Left colon (tissue), 2 donors: ENCODE measurements around the gene LPCAT2. TPM values are rescaled to one million over a fixed set of nuclear protein-coding genes. Genes with fewer than 3 reads are reported as not detected.

Source experiments
- ATAC-seq: fragments of 200-7000 bp; cut with Tn5 transposase; one replicate; pipeline ENCODE4 v1.9.1; 2020; ENCODE audit warnings: mild to moderate bottlenecking, moderate library complexity
- DNase-seq, 2 donors: peaks; one replicate each; pipeline ENCODE4 v3.0.0-alpha.2; 2020
- intact Hi-C, 2 donors: fragments of 100-400 bp; cut with DNase I in 1 of 2; cut with micrococcal nuclease in 1 of 2; formaldehyde crosslinking; loops; one replicate each; pipeline versions ENCODE4 v1.11.2 to v1.14.0; 2022; cut with DNase I, micrococcal nuclease
- total RNA-seq, 2 donors: library from RNA; stranded (reverse); fragmentation: NEBNext Ultra II Directional; extraction: Animal tissue kit (Norgen Biotek cat#: 25700); gene quantifications; one replicate each; pipeline ENCODE4 v1.2.1, GENCODE V29; 2021
- donor health status: DM: no; HTN: no; CAD: no.
- donor health status: DM: yes; HTN: yes; CAD: no.

LPCAT2 gene
- total RNA-seq, 2 donors from 2014 or later, result 14.0 to 17.9 TPM

GRCh38 chr16:55498101-55498500, 10.8 kb upstream of the LPCAT2 start:
- intact Hi-C loops, result loop anchor here in 1 of 2 donors (5.0 kb wide), 1 partner anchor 44 kb away; no protein-coding TSS in a partner anchor
- no peak for DNase-seq

DNA sequence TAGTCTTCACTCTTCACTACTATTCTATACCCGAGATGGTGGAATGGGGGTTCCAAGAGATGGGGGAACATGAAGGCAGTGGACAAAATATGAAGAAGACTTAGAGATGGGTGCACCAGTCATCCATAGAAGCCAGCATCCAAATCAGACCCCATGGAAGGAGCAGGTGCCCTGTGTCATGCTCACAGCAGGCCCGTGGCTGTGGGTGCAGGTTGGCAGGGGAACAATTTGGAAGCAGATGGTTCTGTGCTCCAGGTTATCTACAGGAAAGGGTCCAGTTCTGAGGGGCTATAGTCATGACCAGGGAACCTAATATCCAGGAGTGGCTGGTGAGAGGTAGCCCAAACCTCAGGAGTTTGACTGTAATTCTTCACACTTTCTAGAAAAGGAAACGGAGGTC, 9.6 kb upstream of the LPCAT2 start:
- ATAC-seq (no peak), DNase-seq (no peak)
- intact Hi-C loops, result loop anchor here in 1 of 2 donors (5.0 kb wide), 1 partner anchor 43 kb away; no protein-coding TSS in a partner anchor

More at GRCh38 chr16:55498101-55498500, 10.8 kb upstream of the LPCAT2 start:
- ATAC-seq, result no peak

GRCh38 chr16:55499951-55500529, 8.8 kb upstream of the LPCAT2 start:
- intact Hi-C loops, result loop anchor here in 1 of 2 donors (5.0 kb wide), 1 partner anchor 42 kb away; no protein-coding TSS in a partner anchor
- DNase-seq (no peak), ATAC-seq (no peak)

- DNase-seq (peak; percentile 34 to 51), ATAC-seq (peak; percentile 23)
- intact Hi-C loops, result no loop called here
These were observed 8.3 kb upstream of the LPCAT2 start for GRCh38 chr16:55500530-55501011.

DNA sequence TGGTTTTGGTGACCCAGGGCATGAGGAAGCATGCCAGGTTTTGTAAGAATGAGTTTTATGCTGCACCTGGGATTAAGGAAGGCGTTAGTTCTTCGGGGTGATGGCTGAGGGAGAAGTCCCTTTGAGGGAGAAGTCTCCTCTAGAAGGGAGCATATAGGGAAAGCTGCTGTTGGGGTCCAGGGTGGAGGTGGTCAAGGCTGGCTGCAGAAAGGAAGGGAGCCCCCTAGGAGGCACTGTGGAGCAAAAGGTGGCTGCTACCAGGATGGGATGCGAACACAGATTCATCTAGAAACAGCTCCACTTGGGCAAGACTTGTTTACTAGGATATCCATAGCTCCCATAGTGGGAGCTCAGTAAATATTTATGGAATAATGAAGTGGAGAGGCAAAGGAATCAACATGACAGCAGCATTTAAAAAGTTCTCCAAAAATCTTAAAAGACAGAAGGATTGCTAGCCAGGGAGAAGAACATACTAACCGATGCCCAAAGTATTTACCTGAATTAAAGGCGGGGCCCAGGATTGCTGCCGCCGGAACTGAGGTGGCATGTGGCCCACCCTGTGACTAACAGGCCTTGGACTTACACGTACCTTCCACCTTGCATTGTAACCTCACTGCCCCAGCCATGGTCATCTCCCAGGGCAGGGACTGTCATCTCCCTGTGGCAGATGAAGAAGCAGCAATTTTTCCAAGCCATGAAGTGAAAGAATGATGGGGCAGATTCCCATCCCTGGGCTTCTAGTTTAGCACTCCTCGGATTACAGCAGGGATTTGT, 7.1 kb upstream of the LPCAT2 start:
- intact Hi-C loops, result no loop called here
- peak; percentile 24 for ATAC-seq
- peak in 1 of 2 donors; percentile 51 for DNase-seq

DNA sequence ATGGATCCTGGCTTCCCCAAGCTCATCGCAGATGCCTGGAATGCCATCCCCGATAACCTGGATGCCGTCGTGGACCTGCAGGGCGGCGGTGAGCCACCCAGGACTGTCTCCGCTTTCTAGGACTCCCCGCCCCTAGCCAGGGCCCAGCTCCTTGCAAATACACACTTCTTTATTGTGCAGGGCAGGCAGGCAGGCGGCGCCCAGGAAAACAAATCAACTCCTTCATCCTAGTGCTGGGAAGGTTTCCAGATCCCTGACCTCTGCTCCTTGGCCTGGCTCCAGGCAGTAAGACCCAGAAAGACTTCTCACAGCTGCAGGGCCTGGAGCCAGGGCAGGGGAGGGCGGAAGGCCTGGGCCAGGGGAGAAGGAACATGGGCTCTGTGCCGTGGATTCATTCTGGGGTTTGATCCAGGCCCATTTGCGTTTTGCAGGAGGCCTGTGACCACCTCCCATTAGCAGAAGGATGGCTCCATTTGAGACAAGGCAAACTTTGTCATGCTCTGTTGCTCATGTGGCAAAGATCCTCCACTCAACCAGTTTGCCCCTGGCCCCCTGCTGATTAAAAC, 6.0 kb upstream of the LPCAT2 start:
- ATAC-seq (peak; percentile 93), DNase-seq (peak; percentile 94)
- intact Hi-C loops, result no loop called here

GRCh38 chr16:55503726-55504550, 4.9 kb upstream of the LPCAT2 start:
- ATAC-seq (no peak), DNase-seq (no peak)
- intact Hi-C loops, result no loop called here

DNA sequence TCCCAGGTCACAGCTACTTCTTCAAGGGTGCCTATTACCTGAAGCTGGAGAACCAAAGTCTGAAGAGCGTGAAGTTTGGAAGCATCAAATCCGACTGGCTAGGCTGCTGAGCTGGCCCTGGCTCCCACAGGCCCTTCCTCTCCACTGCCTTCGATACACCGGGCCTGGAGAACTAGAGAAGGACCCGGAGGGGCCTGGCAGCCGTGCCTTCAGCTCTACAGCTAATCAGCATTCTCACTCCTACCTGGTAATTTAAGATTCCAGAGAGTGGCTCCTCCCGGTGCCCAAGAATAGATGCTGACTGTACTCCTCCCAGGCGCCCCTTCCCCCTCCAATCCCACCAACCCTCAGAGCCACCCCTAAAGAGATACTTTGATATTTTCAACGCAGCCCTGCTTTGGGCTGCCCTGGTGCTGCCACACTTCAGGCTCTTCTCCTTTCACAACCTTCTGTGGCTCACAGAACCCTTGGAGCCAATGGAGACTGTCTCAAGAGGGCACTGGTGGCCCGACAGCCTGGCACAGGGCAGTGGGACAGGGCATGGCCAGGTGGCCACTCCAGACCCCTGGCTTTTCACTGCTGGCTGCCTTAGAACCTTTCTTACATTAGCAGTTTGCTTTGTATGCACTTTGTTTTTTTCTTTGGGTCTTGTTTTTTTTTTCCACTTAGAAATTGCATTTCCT, 3.4 kb upstream of the LPCAT2 start:
- DNase-seq (no peak), ATAC-seq (no peak)
- intact Hi-C loops, result no loop called here

DNA sequence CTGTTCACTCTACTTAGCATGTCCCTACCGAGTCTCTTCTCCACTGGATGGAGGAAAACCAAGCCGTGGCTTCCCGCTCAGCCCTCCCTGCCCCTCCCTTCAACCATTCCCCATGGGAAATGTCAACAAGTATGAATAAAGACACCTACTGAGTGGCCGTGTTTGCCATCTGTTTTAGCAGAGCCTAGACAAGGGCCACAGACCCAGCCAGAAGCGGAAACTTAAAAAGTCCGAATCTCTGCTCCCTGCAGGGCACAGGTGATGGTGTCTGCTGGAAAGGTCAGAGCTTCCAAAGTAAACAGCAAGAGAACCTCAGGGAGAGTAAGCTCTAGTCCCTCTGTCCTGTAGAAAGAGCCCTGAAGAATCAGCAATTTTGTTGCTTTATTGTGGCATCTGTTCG, 2.8 kb upstream of the LPCAT2 start:
- DNase-seq (no peak), ATAC-seq (peak; percentile 13)
- intact Hi-C loops, result no loop called here

DNA sequence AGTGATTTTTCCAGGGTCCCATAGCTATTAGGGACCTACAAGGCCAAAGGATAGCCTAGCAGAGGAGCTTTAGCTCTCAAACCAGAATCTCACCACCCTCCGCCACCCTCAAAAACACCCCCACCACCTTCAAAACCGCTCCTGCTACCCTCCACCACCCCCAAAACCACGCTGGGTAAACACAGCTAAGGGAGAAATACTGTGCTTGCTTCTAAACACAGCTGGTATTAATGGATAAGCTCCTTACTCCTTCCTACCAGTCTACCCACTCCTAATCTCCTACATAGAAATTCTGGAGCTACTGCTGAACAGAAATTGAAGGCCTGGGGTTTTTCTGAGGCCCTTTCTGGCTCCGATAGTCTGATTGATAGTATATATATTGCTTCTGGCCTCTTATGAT, 2.2 kb upstream of the LPCAT2 start:
- intact Hi-C loops, result no loop called here
- no peak for DNase-seq
- no peak for ATAC-seq

DNA sequence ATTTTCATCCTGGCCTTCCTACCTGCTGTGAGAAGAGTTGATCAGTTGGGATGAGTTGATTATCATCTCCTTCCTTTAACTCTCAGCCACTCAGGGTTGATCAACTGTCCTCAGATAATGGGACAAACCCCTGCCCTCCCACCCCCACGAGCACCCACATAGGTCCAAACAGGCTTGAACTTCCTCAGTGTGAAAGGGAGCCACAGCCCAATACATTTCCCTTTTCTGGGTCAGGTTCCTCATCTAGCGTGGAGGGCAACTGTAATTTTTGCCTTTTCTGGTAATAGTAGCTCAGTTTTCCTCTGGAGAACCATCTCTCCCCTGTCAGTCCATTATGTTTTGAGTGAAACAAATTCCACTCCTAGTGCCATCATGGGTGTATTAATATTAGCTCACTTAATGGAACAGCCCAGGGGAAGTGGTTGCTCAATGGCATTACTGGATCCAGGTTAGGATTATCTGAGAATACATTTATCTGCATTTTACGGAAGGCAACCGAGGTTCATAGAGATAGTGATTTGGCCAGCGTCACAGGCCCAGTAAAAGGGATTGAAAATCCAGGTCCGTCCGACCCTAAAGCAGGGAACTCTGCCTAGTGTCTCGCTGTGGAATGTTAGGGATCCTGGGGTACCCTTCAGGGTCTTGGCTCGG, 476 bp upstream of the LPCAT2 start:
- intact Hi-C loops, result no loop called here
- ATAC-seq (no peak), DNase-seq (no peak)

- ATAC-seq (no peak), DNase-seq (no peak)
- intact Hi-C loops, result no loop called here
These were observed 1.4 kb downstream of the LPCAT2 start for GRCh38 chr16:55510185-55510805.

- ATAC-seq, result no peak
These were observed 4.1 kb downstream of the LPCAT2 start for GRCh38 chr16:55512941-55513340.

DNA sequence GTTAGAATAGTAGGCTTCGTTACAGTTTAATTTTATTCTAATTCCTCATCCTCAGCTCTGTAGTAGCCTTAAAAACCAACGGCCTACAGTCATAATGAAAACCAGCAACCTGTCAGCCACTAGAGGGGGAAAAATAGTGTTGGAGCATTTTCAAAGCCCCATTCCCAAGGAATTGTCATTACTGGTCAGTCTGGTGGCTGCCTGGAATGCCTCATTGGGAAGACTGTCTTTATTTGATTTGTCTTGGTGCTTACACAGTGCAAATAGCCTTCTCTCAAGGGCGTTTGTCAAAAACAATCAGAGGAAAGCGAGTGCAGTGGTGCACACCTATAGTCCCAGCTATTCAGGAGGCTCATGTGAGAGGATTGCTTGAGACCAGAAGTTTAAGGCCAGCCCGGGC, 4.7 kb downstream of the LPCAT2 start:
- ATAC-seq (no peak), DNase-seq (no peak)
- intact Hi-C loops, result no loop called here

More at GRCh38 chr16:55512941-55513340, 4.1 kb downstream of the LPCAT2 start:
- DNase-seq, result no peak
- intact Hi-C loops, result no loop called here

DNA sequence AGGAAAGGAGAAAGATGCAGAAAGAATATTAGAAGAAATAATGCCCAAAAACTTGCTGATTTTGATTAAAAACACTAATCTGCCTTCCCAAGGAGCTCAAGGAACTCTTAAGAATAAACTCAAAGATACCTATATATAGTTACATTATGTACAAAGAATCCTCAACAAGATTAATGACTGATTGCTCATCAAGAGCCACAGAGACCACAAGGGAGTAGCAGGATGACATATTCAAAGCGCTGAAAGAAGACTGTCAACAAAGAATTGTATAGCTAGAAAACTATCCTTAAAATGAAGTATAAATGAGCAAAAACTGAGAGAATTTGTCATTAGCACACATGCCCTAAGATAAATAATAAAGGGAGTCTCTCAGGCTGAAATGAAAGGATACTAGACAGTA, 6.2 kb downstream of the LPCAT2 start:
- intact Hi-C loops, result no loop called here
- no peak for DNase-seq
- ATAC-seq, result no peak

GRCh38 chr16:55521792-55522191, 12.9 kb downstream of the LPCAT2 start:
- ATAC-seq (no peak), DNase-seq (no peak)
- intact Hi-C loops, result no loop called here

GRCh38 chr16:55526441-55526840, 17.6 kb downstream of the LPCAT2 start:
- ATAC-seq (peak; percentile 27), DNase-seq (no peak)
- intact Hi-C loops, result no loop called here

GRCh38 chr16:55527885-55528284, 19.0 kb downstream of the LPCAT2 start:
- ATAC-seq (no peak), DNase-seq (no peak)
- intact Hi-C loops, result no loop called here
